ENCODE measurements around the gene POLR2F. TPM values are rescaled to one million over a fixed set of nuclear protein-coding genes. Genes with fewer than 3 reads are reported as not detected.

The POLR2F gene
- total RNA-seq, 2 experiments from 2014 or later: 20.2 to 21.1 TPM

DNA sequence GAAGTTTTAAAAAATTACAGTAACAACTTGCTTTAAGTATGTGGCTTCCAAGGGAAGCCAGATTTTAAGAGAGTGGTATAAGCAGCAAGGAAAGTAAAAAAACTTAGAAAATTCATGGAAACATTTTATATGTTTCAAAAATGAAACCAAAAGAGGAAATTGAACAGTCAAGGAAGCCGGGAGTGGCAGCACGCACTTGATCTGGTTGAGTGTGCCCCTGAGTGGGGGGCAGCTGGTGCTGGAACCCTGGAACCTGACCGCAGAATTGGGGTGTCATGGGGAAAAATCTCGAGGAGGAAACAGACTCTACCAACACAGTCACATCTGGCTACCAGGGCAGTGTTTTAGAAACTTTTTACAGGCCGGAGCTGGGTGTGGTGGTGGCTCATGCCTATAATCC is 33.4 kb upstream of the POLR2F start:
- ChIA-PET POLR2A (interaction anchor here (2.0 kb wide), 1 partner anchor 14 kb away, joined by 7 read pairs; the partner anchor contains the start of gene MICALL1), CTCF (no interaction called here)
- Histone ChIP-seq H3K9me3 (ENCODE audit: control insufficient read depth in 1 of 2, insufficient read depth in 1 of 2, low read length in 2 of 2) (no peaks in the 10 kb centered on the region), H3K27me3 (ENCODE audit: control insufficient read depth in 1 of 2, insufficient read depth in 2 of 2, low read length in 2 of 2) (no peaks in the 10 kb centered on the region), H3K36me3 (ENCODE audit: insufficient read depth, low read length) (peaks cover 44% of the 10 kb centered on the region), H3K4me3 (ENCODE audit: low read length) (peak overlapping the region; percentile 2), H3K4me1 (ENCODE audit: insufficient read depth, low read length) (peaks cover 4% of the 10 kb centered on the region), H3K27ac (ENCODE audit: low read depth in 1 of 2, low read length in 2 of 2) (no peak overlapping the region)
- Mint-ChIP-seq H3K36me3 (ENCODE audit: low read depth) (peaks cover 30% of the 10 kb centered on the region), H3K27ac (peak overlapping the region; percentile 13), H3K4me3 (no peak overlapping the region), H3K4me1 (ENCODE audit: low read depth) (peaks cover 4% of the 10 kb centered on the region), H3K9me3 (no peaks in the 10 kb centered on the region), H3K27me3 (no peaks in the 10 kb centered on the region)
- intact Hi-C loops (cut with DNase I, micrococcal nuclease): no loop called here
- TF ChIP-seq, protein P1, sequence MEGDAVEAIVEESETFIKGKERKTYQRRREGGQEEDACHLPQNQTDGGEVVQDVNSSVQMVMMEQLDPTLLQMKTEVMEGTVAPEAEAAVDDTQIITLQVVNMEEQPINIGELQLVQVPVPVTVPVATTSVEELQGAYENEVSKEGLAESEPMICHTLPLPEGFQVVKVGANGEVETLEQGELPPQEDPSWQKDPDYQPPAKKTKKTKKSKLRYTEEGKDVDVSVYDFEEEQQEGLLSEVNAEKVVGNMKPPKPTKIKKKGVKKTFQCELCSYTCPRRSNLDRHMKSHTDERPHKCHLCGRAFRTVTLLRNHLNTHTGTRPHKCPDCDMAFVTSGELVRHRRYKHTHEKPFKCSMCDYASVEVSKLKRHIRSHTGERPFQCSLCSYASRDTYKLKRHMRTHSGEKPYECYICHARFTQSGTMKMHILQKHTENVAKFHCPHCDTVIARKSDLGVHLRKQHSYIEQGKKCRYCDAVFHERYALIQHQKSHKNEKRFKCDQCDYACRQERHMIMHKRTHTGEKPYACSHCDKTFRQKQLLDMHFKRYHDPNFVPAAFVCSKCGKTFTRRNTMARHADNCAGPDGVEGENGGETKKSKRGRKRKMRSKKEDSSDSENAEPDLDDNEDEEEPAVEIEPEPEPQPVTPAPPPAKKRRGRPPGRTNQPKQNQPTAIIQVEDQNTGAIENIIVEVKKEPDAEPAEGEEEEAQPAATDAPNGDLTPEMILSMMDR (IDR thresholded peaks at IDR 0.05): no peak
- DNase-seq (peak in 1 of 14 experiments; percentile 8), ATAC-seq (ENCODE audit: poor library complexity) (no peak)

DNA sequence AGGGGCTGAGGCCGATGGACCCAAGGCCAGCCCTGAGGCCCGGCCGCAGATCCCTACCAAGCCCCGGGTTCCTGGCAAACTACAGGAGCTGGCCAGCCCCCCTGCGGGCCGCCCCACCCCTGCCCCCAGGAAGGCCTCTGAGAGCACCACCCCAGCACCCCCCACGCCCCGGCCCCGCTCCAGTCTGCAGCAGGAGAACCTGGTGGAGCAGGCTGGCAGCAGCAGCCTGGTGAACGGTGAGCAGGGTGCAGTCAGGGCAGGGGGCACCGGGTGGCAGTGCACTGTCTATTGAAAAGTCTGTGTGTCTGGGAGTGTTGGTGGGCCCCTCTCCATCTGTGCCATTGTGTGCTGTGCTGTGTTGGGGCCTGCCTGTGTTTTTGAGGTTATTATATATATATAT is 31.3 kb upstream of the POLR2F start:
- H3K27me3 Mint-ChIP-seq: no peaks in the 10 kb centered on the region
- H3K27me3 ChIP-seq (ENCODE audit: control insufficient read depth in 1 of 2, insufficient read depth in 2 of 2, low read length in 2 of 2): no peaks in the 10 kb centered on the region
- H3K4me1 Mint-ChIP-seq (ENCODE audit: low read depth): peaks cover 4% of the 10 kb centered on the region
- no peak for DNase-seq
- peak; percentile 32 for ATAC-seq (ENCODE audit: poor library complexity)
- H3K4me1 ChIP-seq (ENCODE audit: insufficient read depth, low read length): peaks cover 4% of the 10 kb centered on the region
- TF ChIP-seq, protein P1 (IDR thresholded peaks at IDR 0.05): no peak
- H3K9me3 Mint-ChIP-seq: no peaks in the 10 kb centered on the region
- H3K4me3 ChIP-seq (ENCODE audit: low read length): no peak overlapping the region
- H3K36me3 Mint-ChIP-seq (ENCODE audit: low read depth): peaks cover 28% of the 10 kb centered on the region
- POLR2A ChIA-PET: no interaction called here
- H3K36me3 ChIP-seq (ENCODE audit: insufficient read depth, low read length): peaks cover 52% of the 10 kb centered on the region
- intact Hi-C loops (cut with DNase I, micrococcal nuclease): no loop called here
- H3K4me3 Mint-ChIP-seq: no peak overlapping the region
- no peak overlapping the region for H3K27ac ChIP-seq (ENCODE audit: low read depth in 1 of 2, low read length in 2 of 2)
- CTCF ChIA-PET: interaction anchor here (0.7 kb wide), 1 partner anchor 1322 kb away, joined by 4 read pairs; no protein-coding TSS in a partner anchor
- no peaks in the 10 kb centered on the region for H3K9me3 ChIP-seq (ENCODE audit: control insufficient read depth in 1 of 2, insufficient read depth in 1 of 2, low read length in 2 of 2)
- H3K27ac Mint-ChIP-seq: no peak overlapping the region

DNA sequence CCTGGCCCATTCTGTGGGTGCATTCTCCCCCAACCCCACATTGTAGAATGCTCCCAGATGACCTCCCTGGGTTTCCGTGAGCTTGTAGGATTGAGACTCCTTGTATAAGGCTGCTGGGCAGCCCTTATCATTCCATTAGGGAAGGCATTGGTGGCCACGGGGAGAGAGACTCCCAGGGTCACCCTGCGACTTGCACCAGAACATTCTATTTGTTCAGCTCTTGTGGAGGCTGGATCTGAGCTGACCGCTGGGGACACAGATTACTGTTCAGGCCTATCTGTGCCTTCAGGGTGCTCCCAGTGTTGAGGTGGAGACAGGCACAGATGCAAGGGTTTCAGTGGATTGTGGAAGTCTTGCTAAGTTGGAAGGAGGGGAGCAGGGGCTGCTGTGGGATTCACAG is 29.6 kb upstream of the POLR2F start:
- ATAC-seq (ENCODE audit: poor library complexity) (no peak), DNase-seq (no peak)
- intact Hi-C loops (cut with DNase I, micrococcal nuclease): no loop called here
- Histone ChIP-seq H3K36me3 (ENCODE audit: insufficient read depth, low read length) (peaks cover 46% of the 10 kb centered on the region), H3K27me3 (ENCODE audit: control insufficient read depth in 1 of 2, insufficient read depth in 2 of 2, low read length in 2 of 2) (no peaks in the 10 kb centered on the region), H3K4me3 (ENCODE audit: low read length) (no peak overlapping the region), H3K4me1 (ENCODE audit: insufficient read depth, low read length) (peaks cover 4% of the 10 kb centered on the region), H3K9me3 (ENCODE audit: control insufficient read depth in 1 of 2, insufficient read depth in 1 of 2, low read length in 2 of 2) (no peaks in the 10 kb centered on the region), H3K27ac (ENCODE audit: low read depth in 1 of 2, low read length in 2 of 2) (no peak overlapping the region)
- Mint-ChIP-seq H3K27ac (no peak overlapping the region), H3K4me1 (ENCODE audit: low read depth) (peaks cover 4% of the 10 kb centered on the region), H3K4me3 (no peak overlapping the region), H3K27me3 (no peaks in the 10 kb centered on the region), H3K36me3 (ENCODE audit: low read depth) (peaks cover 36% of the 10 kb centered on the region), H3K9me3 (no peaks in the 10 kb centered on the region)
- POLR2A ChIA-PET: no interaction called here
- TF ChIP-seq, protein P1 (IDR thresholded peaks at IDR 0.05): no peak
- CTCF ChIA-PET: no interaction called here
